Mucosa of descending colon (tissue), 3 donors: Measurements from ENCODE around the gene ACAP2. TPM values are rescaled to one million over a fixed set of nuclear protein-coding genes. Genes with fewer than 3 reads are reported as not detected.

ENCODE experiments used
- ATAC-seq: fragments of 200-7000 bp; cut with Tn5 transposase; one replicate; pipeline ENCODE4 v1.9.1; 2020; ENCODE audit warnings: mild to moderate bottlenecking, moderate library complexity
- DNase-seq, 3 donors: peaks; one replicate each; pipeline ENCODE4 v3.0.0-alpha.2; 2020
- H3K36me3 ChIP-seq: fragments of 200-600 bp; one replicate; pipeline ENCODE4 v1.8.0; 2021; ENCODE audit warnings: low read depth, mild to moderate bottlenecking
- H3K4me1 ChIP-seq: fragments of 200-600 bp; one replicate; pipeline ENCODE4 v1.8.0; 2021; ENCODE audit warnings: low read depth, mild to moderate bottlenecking
- H3K4me3 ChIP-seq: fragments of 200-600 bp; one replicate; pipeline ENCODE4 v1.8.0; 2021; ENCODE audit warnings: mild to moderate bottlenecking
- H3K9me3 ChIP-seq: fragments of 200-600 bp; one replicate; pipeline ENCODE4 v1.8.0; 2021; ENCODE audit warnings: mild to moderate bottlenecking
- intact Hi-C, 2 donors: fragments of 100-400 bp; cut with DNase I in 1 of 2; cut with micrococcal nuclease in 1 of 2; formaldehyde crosslinking; loops; one replicate each; pipeline versions ENCODE4 v1.11.0 to v1.11.1; 2022; cut with DNase I, micrococcal nuclease
- total RNA-seq, 3 donors: library from RNA; stranded (reverse); fragmentation: NEBNext Ultra II Directional in 2 of 3; extraction: Animal tissue kit (Norgen Biotek cat#: 25700) in 2 of 3; gene quantifications; one replicate each; pipeline versions ENCODE4 v1.2.1 to v1.2.4, GENCODE V29; 2021 to 2023
- TF ChIP-seq, protein P1 (sequence below): fragments of 200-600 bp; IDR thresholded peaks from one replicate; pipeline ENCODE4 v1.8.0; 2022; ENCODE audit warnings: antibody characterized with exemption, mild to moderate bottlenecking
- donor health status: DM: no; HTN: no; CAD: no; lungs with moderate emphysema.
- donor health status: DM: no; HTN: no; CAD: no.
- donor health status: DM: no; HTN: yes; CAD: no.

ACAP2 gene
- total RNA-seq, 3 donors from 2014 or later: 55.2 to 69.2 (median 69.2) TPM

DNA sequence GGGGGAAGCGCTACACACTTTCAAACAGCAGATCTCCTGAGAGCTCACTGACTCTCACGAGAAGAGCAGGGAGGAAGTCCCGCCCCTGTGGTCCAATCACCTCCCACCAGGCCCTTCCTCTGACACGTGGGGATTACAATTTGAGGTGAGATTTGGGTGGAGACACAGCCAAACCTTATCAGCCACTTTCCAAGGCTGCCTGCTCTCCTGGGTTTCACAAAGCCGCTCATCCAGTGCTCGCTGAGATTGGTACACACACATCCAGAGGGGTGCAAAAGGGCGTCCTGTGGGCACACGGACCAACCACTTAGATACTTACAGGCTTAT is 195.0 kb downstream of the ACAP2 start:
- ATAC-seq (no peak), DNase-seq (no peak)
- no peaks in the 10 kb centered on the region for H3K36me3 ChIP-seq
- H3K4me1 ChIP-seq: no peaks in the 10 kb centered on the region
- TF ChIP-seq, protein P1, sequence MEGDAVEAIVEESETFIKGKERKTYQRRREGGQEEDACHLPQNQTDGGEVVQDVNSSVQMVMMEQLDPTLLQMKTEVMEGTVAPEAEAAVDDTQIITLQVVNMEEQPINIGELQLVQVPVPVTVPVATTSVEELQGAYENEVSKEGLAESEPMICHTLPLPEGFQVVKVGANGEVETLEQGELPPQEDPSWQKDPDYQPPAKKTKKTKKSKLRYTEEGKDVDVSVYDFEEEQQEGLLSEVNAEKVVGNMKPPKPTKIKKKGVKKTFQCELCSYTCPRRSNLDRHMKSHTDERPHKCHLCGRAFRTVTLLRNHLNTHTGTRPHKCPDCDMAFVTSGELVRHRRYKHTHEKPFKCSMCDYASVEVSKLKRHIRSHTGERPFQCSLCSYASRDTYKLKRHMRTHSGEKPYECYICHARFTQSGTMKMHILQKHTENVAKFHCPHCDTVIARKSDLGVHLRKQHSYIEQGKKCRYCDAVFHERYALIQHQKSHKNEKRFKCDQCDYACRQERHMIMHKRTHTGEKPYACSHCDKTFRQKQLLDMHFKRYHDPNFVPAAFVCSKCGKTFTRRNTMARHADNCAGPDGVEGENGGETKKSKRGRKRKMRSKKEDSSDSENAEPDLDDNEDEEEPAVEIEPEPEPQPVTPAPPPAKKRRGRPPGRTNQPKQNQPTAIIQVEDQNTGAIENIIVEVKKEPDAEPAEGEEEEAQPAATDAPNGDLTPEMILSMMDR: no peak
- no peaks in the 10 kb centered on the region for H3K9me3 ChIP-seq
- intact Hi-C loops: no loop called here
- H3K4me3 ChIP-seq: no peak overlapping the region

DNA sequence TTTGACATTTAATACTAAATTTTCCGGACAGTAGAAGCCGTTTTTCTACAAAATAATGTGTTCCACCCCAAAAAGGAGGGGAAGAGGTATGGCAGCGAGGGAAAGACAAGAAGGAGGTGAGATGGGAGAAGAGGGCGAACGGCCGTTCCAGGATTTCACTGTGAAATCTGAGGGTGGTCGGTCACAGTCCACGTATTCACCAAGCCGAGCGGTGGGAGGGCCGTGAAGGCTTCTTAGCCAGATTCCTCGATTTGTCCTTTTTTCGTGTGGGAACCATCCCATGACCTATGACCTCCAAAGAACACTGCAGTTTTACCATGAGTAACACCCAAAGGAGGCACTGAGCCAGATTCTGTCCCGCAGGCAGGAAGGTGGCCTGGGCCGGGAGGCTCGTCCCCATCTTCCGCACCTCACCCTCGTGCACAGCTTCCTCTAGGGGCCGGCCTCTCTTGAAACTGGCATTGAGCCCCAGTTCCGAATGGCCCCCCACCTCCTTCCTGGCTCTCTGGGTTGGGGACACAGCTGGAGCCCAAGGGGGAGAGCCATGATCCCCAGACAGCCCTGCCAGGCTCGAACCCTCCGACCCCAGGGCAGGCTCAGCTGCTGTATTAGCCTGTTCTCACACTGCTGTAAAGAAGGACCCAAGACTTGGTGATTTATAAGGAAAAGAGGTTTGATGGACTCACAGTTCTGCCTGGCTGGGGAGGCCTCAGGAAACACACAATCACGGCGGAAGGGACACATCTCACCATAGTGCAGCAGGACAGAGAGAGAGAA is 195.5 kb downstream of the ACAP2 start:
- DNase-seq: no peak
- H3K36me3 ChIP-seq: no peaks in the 10 kb centered on the region
- TF ChIP-seq, protein P1: no peak
- no peak for ATAC-seq
- intact Hi-C loops: no loop called here
- no peaks in the 10 kb centered on the region for H3K4me1 ChIP-seq
- no peaks in the 10 kb centered on the region for H3K9me3 ChIP-seq
- H3K4me3 ChIP-seq: no peak overlapping the region

DNA sequence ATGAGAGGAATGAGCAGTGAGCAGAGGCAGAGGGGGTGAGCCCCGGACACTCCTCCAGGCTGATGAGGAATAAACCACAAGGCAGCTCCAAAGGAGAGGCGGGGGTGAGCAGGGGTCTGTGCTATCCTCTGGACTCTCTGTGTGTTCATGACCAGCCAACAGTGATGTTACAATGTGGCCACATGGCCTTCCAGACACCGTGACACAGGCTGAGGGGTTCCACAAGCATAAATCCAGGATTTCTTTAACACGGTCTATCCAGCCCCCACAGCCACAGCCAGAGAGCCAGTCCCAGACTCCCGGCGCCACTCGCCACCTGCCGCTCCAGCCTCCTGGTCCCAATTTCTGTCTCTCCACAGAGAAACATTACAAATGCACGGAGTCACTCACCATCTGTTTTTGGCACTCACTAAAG is 196.2 kb downstream of the ACAP2 start:
- no peak for DNase-seq

DNA sequence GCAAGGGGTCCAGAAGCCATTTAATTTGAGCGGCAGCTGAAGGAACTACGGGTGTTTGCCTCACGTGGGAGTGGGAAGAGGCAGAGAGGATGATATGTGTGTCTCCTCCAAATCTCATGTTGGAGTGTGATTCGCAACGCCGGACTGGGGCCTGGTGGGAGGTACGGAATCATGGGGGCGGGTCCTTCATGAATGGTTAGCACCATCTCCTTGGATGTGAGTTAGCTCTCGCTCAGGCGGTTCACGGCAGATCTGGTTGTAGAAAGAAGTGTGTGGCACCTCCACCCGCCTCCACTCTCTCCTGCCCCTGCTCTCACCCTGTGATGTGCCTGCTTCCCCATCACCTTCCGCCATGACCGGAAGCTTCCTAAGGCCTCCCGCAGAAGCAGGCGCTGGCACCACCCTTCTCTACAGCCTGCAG is 197.3 kb downstream of the ACAP2 start:
- Histone ChIP-seq H3K4me1 (no peaks in the 10 kb centered on the region), H3K4me3 (no peak overlapping the region), H3K36me3 (no peaks in the 10 kb centered on the region), H3K9me3 (no peaks in the 10 kb centered on the region)
- TF ChIP-seq, protein P1: no peak
- ATAC-seq (no peak), DNase-seq (no peak)
- intact Hi-C loops: no loop called here

More for the DNA sequence above, 196.2 kb downstream of the ACAP2 start:
- Histone ChIP-seq H3K4me1 (no peaks in the 10 kb centered on the region), H3K36me3 (no peaks in the 10 kb centered on the region), H3K4me3 (no peak overlapping the region), H3K9me3 (no peaks in the 10 kb centered on the region)
- intact Hi-C loops: no loop called here
- no peak for ATAC-seq
- TF ChIP-seq, protein P1: no peak

DNA sequence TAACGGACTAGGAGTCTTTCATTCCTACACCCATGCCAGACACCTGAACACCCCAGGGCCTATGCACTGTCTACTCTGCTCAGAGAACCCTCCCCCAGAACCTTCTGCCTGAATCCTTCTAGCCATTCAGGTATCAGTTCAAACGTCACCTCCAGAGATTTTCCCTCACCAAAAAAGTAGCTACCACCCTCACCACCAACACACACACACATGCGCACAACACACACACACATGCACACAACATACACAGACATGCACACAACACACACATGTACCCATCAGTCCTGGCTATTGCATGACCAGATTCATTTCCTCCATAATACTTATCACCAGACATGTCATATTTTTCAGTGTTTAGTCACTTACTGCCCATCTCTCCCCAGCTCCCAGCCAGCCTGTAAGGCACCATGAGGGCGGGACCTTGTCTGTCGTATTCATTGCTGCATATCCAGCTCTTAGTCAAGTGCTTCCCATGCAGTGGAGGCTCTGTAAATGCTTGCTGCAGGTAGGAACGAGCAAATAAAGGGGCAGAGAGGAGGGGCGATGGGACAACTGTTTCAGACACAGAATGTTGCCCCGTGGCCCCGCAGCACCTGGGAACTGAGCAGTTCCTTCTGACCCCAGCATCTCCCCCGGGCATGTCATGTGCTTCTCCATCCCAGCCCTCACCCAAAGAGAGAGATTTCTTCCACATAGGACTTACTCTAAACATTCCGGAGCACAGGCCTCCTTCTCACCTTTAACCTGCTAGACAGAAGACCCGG is 201.0 kb downstream of the ACAP2 start:
- TF ChIP-seq, protein P1: no peak
- Histone ChIP-seq H3K36me3 (no peaks in the 10 kb centered on the region), H3K4me3 (no peak overlapping the region), H3K9me3 (no peaks in the 10 kb centered on the region), H3K4me1 (no peaks in the 10 kb centered on the region)
- ATAC-seq (no peak), DNase-seq (no peak)
- intact Hi-C loops: no loop called here
